KMS-11 (cell line): ENCODE results near the gene LDAH.

Experiments used
- H2AFZ ChIP-seq: fragments of 200-600 bp; sonication (generic); 2 replicates; pipeline ENCODE4 v1.6.1; 2016; ENCODE audit warnings: antibody characterized with exemption, mixed run types, low read depth
- H3K27ac ChIP-seq: fragments of 200-600 bp; sonication (generic); 2 replicates; pipeline ENCODE4 v1.6.1; 2016; ENCODE audit warnings: mild to moderate bottlenecking, mixed run types
- H3K27me3 ChIP-seq: fragments of 200-600 bp; sonication (generic); 2 replicates; pipeline ENCODE4 v1.6.1; 2017; ENCODE audit warnings: mild to moderate bottlenecking, low read depth, mixed run types, moderate library complexity; ENCODE audit not compliant: insufficient read depth
- H3K36me3 ChIP-seq: fragments of 200-600 bp; sonication (generic); 2 replicates; pipeline ENCODE4 v1.6.1; 2017; ENCODE audit warnings: mild to moderate bottlenecking, mixed run types; ENCODE audit not compliant: insufficient read depth
- H3K4me1 ChIP-seq: fragments of 200-600 bp; sonication (generic); 2 replicates; pipeline ENCODE4 v1.6.1; 2016; ENCODE audit warnings: mild to moderate bottlenecking, low read depth, mixed run types; ENCODE audit not compliant: poor library complexity, severe bottlenecking
- H3K4me2 ChIP-seq: fragments of 200-600 bp; sonication (generic); 2 replicates; pipeline ENCODE4 v1.7.0; 2016; ENCODE audit warnings: mild to moderate bottlenecking, mixed run types
- H3K4me3 ChIP-seq: fragments of 200-600 bp; sonication (generic); IDR thresholded peaks from 2 replicates; pipeline ENCODE4 v1.6.1; 2017; ENCODE audit warnings: low read depth, low read length, mixed read lengths; ENCODE audit not compliant: insufficient read depth
- H3K79me2 ChIP-seq: fragments of 200-600 bp; sonication (generic); 2 replicates; pipeline ENCODE4 v1.6.1; 2016; ENCODE audit warnings: low read depth, mixed run types; ENCODE audit not compliant: insufficient read depth
- H3K9ac ChIP-seq: fragments of 200-600 bp; sonication (generic); 2 replicates; pipeline ENCODE4 v1.6.1; 2016; ENCODE audit warnings: mild to moderate bottlenecking, mixed run types
- H4K20me1 ChIP-seq: fragments of 200-600 bp; sonication (generic); 2 replicates; pipeline ENCODE4 v1.6.1; 2016; ENCODE audit warnings: mild to moderate bottlenecking, mixed run types; ENCODE audit not compliant: insufficient read depth
- CTCF ChIP-seq: fragments of 200-600 bp; sonication (generic); conservative IDR thresholded peaks from 2 replicates; pipeline ENCODE4 v1.6.1; 2017; ENCODE audit warnings: low read depth, mild to moderate bottlenecking, antibody characterized with exemption, low read length, moderate library complexity, mixed read lengths

The LDAH gene

GRCh38 chr2:20836521-20836920 is 13.6 kb upstream of the LDAH start:
- Histone ChIP-seq H4K20me1 (no peaks in the 10 kb centered on the region), H3K27me3 (no peaks in the 10 kb centered on the region), H3K4me2 (no peak overlapping the region), H3K9ac (no peak overlapping the region), H2AFZ (no peak overlapping the region), H3K4me3 (no peak overlapping the region), H3K4me1 (no peaks in the 10 kb centered on the region), H3K27ac (no peak overlapping the region), H3K79me2 (no peaks in the 10 kb centered on the region), H3K36me3 (no peaks in the 10 kb centered on the region)
- TF ChIP-seq CTCF, result no peak

- Histone ChIP-seq H3K9ac (no peak overlapping the region), H4K20me1 (no peaks in the 10 kb centered on the region), H3K4me2 (no peak overlapping the region), H3K27me3 (no peaks in the 10 kb centered on the region), H3K27ac (no peak overlapping the region), H3K79me2 (no peaks in the 10 kb centered on the region), H2AFZ (no peak overlapping the region), H3K4me1 (no peaks in the 10 kb centered on the region), H3K4me3 (no peak overlapping the region), H3K36me3 (no peaks in the 10 kb centered on the region)
- TF ChIP-seq CTCF, result no peak
These were observed 11.4 kb upstream of the LDAH start for GRCh38 chr2:20834331-20834730.

- H3K27me3 ChIP-seq, result no peaks in the 10 kb centered on the region
- H3K4me1 ChIP-seq, result no peaks in the 10 kb centered on the region
- H3K79me2 ChIP-seq, result no peaks in the 10 kb centered on the region
- H3K4me2 ChIP-seq, result no peak overlapping the region
- H2AFZ ChIP-seq, result no peak overlapping the region
- no peak for TF ChIP-seq CTCF
- no peaks in the 10 kb centered on the region for H4K20me1 ChIP-seq
- no peaks in the 10 kb centered on the region for H3K36me3 ChIP-seq
- H3K27ac ChIP-seq, result no peak overlapping the region
- H3K9ac ChIP-seq, result no peak overlapping the region
- H3K4me3 ChIP-seq, result no peak overlapping the region
These were observed 9.7 kb upstream of the LDAH start for GRCh38 chr2:20832606-20833005.

- Histone ChIP-seq H3K79me2 (no peaks in the 10 kb centered on the region), H4K20me1 (no peaks in the 10 kb centered on the region), H3K27me3 (no peaks in the 10 kb centered on the region), H3K4me1 (no peaks in the 10 kb centered on the region), H3K36me3 (no peaks in the 10 kb centered on the region), H3K9ac (no peak overlapping the region), H3K4me2 (no peak overlapping the region), H3K27ac (no peak overlapping the region), H3K4me3 (no peak overlapping the region), H2AFZ (no peak overlapping the region)
- TF ChIP-seq CTCF, result no peak
These were observed 7.0 kb upstream of the LDAH start for GRCh38 chr2:20829861-20830260.

- Histone ChIP-seq H4K20me1 (no peaks in the 10 kb centered on the region), H3K9ac (no peak overlapping the region), H3K4me1 (no peaks in the 10 kb centered on the region), H3K79me2 (peaks cover 4% of the 10 kb centered on the region; the same call in 1 of the 2 replicates), H3K4me3 (no peak overlapping the region), H3K27ac (no peak overlapping the region), H3K36me3 (no peaks in the 10 kb centered on the region), H3K4me2 (no peak overlapping the region), H3K27me3 (no peaks in the 10 kb centered on the region), H2AFZ (no peak overlapping the region)
- TF ChIP-seq CTCF, result no peak
These were observed 1.0 kb upstream of the LDAH start for GRCh38 chr2:20823917-20824316.
